Stimulated activated CD8-positive, alpha-beta memory T cell treated with anti-CD3 and anti-CD28 coated beads, Interleukin-12 subunit alpha, Interleukin-12 subunit beta, amount 100 ng/mL, for 24 hours (primary cell): Measurements from ENCODE around the gene CCDC192.
"Not testable (repeated sequence)": the region's sequence is repeated elsewhere in the genome, so short reads cannot be mapped to it uniquely, and the experiment has no call there.

ENCODE experiments used
- DNase-seq: peaks from one replicate; pipeline ENCODE4 v3.0.0-alpha.2; 2020; ENCODE audit errors: extremely low read depth

Gene CCDC192

DNA sequence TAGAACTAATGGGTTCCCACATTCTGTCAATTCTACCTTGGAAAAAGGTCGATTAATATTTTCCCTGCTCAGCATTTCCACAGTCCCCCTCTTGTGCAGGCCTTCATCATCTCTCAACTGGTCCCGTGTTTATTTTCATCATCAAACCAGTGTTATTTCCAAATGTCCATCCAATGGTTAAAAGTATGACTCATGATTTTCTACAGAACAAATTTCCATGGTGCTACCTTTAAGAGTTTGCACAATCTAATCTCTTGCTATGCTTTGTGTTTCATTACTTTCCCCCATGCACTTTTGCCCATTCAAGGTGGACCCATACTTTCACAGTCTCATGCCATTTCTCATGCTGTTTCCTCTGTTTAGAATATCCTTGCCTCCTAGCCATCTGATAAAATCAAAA is 143.7 kb downstream of the CCDC192 start:
- no peak for DNase-seq

DNA sequence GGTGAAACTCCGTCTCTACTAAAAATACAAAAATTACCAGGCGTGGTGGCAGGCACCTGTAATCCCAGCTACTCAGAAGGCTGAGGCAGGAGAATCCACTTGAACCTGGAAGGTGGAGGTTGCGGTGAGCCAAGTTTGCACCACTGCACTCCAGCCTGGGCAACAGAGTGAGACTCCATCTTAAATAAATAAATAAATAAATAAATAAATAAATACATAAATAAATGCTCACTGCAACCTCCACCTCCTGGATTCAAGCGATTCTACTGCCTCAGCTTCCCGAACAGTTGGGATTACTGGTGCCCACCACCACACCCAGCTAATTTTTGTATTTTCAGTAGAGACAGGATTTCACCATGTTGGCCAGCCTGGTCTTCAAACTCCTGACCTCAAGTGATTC is 144.4 kb downstream of the CCDC192 start:
- not testable (repeated sequence) for DNase-seq

DNA sequence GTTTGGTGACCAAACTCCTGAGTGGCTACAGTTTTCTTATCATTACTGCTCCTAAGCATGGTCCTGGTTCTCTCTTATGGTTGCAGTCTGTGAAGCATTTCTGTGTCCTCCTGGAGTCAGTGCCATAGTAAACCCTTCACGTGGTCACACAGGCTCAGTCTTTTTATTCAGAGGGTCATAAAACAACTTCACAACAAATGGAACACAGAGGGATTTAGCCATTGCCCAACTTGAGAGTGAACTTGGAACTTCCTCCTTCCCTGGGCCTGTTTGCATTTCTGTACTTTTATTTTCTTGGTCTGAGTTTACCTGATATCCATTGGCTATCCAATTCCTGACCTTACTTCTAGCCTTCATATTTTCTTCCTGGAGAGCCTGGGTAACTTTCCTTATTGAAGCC is 144.9 kb downstream of the CCDC192 start:
- no peak for DNase-seq

DNA sequence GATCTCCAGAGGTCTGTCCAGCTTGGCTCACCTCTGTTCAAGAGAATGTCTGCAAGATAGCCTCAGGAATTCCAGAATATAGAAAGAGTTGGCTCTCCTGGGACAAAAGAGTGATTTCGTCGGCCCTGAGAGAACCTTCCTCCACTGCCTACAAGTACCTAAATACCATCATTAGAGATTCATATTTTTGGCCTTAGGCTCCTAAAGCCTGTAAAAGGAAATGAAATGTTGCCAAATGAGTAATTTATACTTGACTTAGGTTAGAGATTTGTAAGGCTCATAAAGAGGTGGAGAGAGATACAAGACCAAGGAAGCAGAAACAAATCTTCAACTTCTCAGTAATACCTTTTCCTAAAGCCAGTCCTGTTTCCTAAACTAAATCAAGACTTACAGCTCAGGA is 146.2 kb downstream of the CCDC192 start:
- no peak for DNase-seq

DNA sequence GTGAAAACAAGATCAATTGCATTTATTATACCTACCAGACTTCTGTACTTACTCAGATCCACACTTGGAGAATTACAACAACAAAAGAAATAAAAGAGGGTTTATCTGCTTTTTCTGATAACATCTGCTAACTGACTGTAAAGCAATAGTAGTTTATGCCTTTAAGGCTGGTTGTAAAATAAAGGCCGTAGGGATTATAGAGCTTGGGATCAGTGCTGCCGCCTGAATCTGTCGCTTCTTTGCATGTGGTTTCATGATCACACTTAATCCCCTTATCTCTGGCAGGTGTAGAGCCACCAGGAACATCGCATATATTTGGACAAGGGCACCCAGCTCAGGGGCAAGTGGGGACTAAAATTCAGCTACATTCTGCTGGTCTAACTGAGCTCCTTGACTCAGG is 146.7 kb downstream of the CCDC192 start:
- DNase-seq, result no peak

DNA sequence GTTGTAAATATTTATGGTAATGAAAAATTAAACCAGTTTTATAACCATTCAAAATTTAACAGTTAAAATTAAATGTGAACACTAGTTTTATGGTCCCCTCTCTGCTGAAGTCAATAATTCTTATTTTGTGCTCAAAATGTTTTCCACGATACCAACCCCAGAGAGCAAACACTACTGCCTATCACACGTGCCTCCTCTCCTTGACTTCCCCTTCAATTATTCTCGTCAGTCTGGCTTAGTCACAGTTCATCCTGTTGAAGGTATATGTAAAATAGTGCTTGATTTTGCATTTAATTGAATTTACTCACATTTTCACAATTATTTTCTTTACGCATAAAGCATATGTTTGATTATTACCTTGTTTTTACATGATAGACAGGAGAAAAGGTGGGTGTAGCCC is 148.8 kb downstream of the CCDC192 start:
- DNase-seq, result no peak

DNA sequence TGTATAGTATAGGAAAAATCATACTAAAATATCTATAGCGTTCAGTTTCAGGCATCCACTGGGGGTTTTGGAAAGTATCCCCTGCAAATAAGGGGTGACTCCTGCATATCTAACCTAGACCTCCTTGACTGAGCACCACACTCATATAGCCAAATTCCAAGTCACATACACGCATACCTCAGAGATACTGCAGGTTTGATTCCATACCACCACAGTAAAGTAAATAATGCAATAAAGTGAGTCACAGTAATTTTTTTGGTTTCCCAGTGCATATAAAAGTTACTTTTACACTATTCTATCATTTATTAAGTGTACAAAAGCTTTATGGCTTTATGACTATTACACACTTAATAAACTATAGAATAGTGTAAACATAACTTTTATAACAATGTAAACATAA is 151.3 kb downstream of the CCDC192 start:
- no peak for DNase-seq

DNA sequence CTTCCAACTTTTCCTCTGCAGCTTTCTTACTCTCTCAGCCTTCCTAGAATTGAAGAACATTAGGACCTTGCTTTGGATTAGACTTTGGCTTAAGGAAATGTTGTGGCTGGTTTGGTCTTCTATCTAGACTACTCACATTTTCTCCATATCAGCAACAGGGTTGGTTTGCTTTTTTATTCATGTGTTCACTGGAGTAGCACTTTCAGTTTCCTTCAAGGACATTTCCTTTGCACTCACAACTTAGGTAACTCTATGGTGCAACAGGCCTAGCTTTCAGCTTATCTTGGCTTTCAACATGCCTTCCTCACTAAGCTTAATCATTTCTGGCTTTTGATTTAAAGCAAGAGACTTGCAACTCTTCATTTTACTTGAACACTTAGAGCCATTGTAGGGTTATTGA is 153.1 kb downstream of the CCDC192 start:
- no peak for DNase-seq

DNA sequence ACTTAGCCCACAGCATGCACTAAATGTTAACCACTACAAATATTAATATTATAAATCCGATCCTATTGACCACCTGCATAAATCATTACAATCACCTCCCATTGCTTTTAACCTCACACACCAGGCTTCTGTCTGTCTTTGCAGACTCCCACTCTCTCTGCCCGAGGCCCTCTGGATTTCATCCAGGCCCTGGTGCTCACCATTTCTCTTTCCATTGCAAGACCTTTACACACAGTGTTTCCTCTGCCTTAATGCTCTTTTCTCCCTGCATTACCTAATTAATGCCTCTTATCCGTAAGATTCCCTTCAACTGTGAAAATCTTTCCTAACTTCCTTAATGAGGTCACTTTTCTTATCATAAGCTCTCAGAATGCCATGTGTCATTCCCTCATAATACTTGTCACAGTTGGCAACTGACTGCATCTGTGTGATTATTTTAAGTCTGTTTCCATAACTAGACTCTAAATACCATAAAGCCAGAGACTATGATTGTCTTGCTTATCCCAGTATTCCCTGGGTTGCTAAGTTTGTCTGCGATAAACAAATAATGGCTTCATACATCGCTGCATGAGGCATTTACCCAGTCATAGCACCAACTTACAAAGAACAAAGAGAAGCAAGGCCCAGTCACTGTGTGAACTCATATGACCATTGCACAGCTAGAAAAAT is 155.1 kb downstream of the CCDC192 start:
- no peak for DNase-seq

DNA sequence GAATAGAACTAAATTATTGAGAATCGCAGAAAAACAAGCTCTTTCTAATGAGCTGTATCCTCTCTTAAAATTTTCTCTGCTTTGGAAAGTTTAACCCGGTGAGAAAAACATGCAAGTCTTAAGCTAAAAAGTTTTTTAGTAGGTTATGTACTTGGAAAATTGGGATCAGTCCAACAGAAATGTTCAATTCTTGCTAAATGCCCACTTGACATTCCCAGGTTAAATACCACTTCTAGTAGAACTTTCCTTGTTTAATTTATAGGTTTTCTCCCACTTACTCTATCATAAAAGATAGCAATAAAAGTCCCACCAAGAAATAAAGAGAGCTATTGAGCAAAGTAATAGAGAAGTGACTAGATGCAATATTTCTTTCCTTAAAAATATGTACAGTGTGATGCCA is 157.1 kb downstream of the CCDC192 start:
- no peak for DNase-seq

DNA sequence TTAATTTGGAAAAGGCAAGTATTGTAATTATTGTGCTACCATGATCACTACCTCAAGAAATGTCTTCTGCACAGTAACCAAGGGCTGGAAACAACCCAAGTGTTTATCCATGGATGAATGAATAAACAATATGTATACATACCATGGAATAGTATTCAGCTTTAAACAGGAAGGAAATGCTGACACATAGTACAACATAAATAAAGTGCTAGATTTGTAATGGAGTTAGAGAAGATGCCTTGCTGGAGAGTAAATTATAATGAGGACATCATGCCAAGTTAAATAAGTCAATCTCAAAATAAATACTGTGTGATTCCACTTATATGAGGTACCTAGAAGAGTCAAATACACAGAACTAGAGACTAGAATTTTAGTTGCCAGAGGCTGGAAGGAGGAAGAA is 160.0 kb downstream of the CCDC192 start:
- no peak for DNase-seq

DNA sequence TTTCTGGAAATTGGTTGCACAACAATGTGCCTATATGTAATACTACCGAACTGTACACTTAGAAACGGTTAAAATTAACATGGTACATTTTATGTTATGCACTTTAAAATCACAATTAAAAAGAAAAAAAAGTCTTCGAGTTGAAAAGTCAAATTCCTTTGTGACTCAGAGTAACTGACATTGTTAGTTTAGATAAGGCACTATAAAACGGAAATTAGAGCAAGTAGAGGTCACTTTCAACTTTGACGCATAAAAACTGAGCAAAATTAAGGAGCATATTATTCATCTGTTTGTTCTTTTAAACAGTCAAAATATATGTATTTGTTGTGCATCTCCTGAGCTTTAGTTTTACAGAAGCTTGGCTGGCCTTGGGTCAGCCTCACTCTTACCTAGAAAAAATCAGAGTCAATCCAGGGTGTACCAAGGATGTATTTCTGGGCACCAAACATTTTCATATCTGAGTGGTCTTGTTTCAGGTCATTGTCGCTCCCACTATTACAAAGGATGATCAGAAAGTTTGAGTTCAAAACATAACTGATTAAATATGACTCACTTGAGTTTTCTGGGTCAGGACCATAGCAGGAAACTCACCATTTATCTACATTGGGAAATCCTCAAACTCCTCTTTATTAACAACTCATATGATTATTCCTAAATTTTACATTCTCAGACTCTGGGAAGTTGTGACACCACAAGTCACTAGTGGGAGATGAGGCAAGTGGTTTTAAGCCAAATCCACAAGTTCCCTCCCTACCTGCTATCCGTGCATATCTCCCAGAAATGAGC is 160.6 kb downstream of the CCDC192 start:
- DNase-seq, result no peak

DNA sequence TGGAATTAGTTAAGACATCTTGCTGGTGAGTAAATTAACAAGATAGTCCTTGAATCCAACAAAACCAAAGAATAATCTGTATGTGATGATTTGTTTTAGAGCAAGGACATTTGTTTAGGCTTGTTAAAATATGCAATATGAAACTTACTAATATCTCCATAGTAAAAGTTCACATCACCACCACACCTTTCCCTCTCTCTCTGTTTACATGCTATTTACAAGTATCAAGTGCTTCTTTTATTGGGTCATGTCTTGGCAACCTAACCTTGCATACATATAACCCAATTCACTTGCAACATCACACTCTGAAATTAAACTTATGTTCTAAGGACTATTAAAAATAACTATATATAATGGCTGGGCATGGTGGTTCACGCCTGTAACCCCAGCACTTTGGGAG is 161.3 kb downstream of the CCDC192 start:
- DNase-seq, result no peak

DNA sequence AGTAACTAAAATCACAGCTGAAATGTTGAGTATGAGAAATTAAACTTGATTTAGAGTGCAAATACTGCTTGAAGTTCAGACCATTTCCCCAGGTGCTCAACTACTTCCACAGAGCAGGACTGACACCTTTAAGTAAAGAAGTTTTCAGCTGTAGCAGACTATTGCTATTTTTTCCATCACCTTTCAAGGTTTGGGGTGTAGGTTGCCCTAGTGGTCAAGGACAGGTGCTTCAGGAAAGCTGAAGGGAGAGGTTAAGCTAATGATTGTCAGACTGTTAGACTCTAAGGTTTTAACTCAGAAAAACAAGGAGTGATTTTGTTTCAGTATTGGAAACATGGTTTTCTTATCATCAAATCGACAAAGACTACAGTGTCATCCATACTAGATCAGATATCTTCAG is 162.1 kb downstream of the CCDC192 start:
- no peak for DNase-seq

DNA sequence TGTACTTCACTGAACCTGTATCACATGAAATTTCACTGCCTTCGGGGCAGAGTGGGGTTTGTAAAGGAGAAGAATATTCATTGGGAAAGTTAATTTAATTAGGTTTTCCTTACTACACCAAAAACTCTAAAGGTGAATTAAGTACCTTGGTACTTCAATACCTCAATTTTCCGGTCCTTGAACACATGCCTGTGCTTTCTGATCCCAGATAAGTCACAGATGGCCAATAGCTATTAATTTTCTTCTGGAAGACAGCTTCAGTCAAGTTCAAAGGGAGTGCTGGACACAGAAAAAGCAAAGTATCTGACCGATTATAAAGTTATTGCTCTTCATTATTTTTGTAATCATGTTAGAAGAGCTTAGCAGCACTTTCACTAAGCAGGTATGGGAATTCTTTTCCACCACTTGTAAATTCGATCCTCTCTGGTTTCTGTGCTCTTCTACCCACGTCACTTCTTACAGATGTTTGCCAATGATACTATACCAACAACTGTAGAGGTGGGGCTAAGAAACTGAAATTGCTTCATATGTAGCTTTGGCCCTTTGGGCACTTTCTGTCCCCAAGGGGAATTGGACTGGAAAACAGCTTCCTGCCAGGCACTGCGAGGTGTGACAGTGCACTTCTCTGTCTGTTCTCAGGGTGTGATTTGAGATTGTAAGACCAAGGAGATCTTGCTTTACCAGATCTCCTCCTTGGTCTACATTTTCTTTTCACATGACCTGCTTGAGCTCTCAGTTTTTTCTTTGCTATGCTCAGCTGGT is 164.0 kb downstream of the CCDC192 start:
- no peak for DNase-seq

DNA sequence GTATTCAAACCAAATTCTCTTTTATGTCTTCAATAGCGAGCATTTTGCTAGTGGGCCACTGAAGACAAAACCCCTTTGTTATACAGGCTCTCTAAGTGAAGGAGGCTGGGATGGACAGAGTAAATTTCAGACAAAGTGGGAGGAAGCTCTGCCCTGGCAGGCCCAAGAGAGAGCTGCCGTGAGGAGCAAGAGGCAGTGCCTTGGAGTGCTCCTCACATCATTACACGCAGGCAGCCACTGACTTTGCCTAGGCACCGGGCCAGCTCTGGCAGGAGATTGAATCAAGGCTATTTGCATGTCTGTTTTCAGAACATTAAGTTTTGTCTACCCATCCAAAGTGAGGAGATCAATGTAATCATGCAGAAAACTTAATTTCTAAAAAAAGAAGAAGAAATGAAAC is 167.7 kb downstream of the CCDC192 start:
- DNase-seq, result no peak

DNA sequence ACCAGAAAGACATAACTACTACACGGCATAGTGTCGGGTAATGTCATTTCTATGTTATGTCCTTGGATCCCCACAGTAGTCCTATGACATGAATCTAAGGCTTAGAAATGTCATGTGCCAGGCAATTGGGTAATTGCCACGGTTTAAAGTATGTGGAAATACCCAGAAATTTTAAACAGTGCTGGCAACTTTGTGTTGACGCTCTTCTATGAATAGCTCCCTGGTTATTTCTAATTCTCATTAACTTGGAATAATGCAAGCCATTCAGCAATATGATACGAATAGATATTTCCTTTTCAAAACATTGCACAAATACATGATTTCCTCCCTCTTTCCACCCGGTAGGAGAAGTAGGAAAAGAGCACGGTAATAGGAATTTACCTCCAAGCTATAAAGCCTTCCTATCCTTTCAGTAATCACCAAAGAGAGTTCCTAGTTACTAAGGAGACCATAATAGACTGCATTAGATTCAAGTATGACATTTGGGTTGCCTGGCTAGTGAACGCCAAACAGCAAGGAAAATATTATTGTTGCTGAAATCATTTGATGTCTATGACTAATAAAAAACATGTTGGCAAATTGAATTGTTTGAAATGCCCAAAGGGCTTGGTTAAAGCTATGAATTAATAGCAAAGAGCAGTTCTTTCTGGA is 168.4 kb downstream of the CCDC192 start:
- DNase-seq, result no peak

DNA sequence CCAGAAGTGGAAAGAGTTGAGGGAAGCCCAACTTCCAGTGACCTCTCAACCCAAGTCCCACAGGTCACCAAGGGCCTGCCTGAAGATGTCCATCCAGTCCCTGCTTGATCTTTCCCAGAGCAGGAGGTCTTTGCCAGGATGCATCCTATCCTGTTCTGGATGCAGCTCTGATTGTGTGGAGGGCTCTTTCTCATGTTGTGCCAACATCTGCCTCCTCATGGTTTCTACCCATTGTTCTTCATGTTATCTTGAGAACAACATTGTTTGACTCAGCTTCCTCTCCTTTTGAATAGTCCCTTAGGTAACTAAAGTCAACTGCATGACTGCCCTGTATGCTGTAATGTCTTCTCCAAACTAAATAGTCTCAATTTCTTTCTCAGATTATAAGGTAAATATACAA is 169.3 kb downstream of the CCDC192 start:
- DNase-seq, result no peak

DNA sequence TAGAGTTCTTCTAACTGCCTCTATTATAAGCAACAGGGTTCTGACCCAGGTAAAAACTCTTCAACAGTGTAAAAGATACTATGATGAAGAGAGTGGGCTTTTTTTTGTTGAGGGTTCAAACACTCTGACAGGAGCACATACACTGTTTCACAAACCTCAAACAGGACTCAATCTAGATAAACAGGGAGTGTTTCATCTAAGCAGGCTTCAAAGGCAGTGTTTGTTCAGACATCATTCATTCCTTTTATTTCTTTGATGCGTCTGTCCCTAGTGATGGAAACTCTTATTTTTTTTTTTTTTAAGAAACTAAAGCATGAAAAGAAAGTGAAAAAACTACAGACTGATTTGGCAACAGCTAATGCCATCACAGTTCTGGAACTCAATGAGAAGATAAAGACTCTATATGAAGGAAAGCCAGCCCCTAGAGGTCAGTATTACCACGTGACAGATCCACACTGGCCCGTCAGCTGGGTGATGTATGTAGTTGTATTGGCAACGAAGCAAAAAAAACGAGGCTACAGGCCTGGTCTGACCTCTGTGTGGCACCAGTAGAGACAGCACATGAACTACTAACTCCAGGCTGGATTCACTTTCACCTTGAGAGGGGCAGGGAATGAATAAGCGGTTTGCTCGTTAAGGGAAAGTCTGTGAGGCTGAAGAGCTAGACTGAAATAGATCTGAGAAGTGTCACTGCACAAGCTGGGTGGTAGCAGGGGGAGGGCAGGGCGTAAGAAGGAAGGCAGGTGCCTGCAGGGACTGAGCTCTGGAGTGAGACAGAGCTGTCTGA is 172.2 kb downstream of the CCDC192 start:
- no peak for DNase-seq

DNA sequence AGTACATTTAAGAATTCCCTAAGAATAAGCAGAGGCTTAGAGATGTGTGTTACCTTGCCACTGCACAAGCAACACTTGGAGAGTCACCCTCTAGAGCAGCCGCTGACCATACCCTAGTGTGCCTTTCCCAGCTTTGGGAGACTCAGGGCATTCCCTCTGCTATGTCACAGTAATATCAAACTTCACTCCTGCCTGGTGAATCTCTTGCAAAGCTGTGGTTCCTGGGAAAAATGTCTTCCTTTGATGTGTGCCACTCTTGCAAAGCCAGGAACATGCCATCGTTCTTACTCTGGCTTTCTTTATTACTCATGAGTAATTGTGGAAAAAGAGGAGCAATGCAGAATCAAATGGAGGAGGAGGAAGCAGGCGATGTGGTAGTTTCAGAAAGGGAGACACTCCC is 173.2 kb downstream of the CCDC192 start:
- DNase-seq, result no peak

DNA sequence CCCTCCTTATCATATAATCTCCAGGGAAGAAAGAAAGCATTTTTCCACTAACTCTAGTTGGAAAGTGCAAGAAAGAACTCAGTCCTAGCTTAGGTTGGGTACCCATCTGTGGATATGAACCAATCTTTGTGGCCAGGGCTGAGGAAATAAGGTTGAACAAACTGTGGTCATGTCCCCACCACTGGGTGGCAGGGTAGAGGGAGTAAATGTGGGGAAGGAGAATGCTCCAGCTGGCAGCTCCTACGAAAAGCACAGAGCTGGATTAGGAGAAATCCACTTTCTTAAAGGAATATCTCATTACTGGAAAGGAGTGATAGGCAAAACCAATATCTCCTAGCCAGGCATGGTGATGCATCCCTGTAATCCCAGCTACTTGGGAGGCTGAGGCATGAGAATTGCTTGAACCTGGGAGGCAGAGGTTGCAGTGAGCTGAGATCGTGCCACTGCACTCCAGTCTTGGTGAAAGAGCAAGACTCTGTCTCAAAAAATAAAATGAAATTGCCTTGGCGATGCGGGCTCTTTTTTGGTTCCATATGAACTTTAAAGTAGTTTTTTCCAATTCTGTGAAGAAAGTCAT is 175.1 kb downstream of the CCDC192 start:
- DNase-seq, result no peak
